Peyer's patch (tissue), 4 donors: ENCODE results near the gene ZNF74. TPM values are rescaled to one million over a fixed set of nuclear protein-coding genes. Genes with fewer than 3 reads are reported as not detected.

Experiments
- DNase-seq, 3 donors: peaks; one replicate each; pipeline ENCODE4 v3.0.0-alpha.2; 2017 to 2019
- H3K27ac ChIP-seq, 4 donors: fragments of 200-600 bp; sonication (generic); one replicate each; pipeline ENCODE4 v1.5.1; 2016 to 2019
- H3K27me3 ChIP-seq, 2 donors: fragments of 200-600 bp; sonication (generic); one replicate each; pipeline ENCODE4 v1.5.1; 2019
- H3K36me3 ChIP-seq, 3 donors: fragments of 200-600 bp; sonication (generic); one replicate each; pipeline ENCODE4 v1.5.1; 2016 to 2019
- H3K4me1 ChIP-seq, 4 donors: fragments of 200-600 bp; sonication (generic); one replicate each; pipeline ENCODE4 v1.5.1; 2016 to 2019
- H3K4me3 ChIP-seq, 4 donors: fragments of 200-600 bp; sonication (generic); 1 replicate in 3 of 4; 2 replicates in 1 of 4; pipeline ENCODE4 v1.5.1; 2016 to 2019; ENCODE audit warnings: mild to moderate bottlenecking in 1 of 4
- H3K9me3 ChIP-seq, 4 donors: fragments of 200-600 bp; sonication (generic); one replicate each; pipeline ENCODE4 v1.5.1; 2016 to 2019; ENCODE audit warnings: mild to moderate bottlenecking in 1 of 4
- CTCF ChIP-seq, 6 experiments: fragments of 450-650 bp in 4 of 6; fragments of 200-600 bp in 2 of 6; sonication (generic) in 1 of 6; IDR thresholded peaks; one replicate each; pipeline ENCODE4 v1.5.1; 2017 to 2019; ENCODE audit warnings: antibody characterized with exemption in 6 of 6, mild to moderate bottlenecking in 3 of 6, moderate library complexity in 1 of 6
- POLR2A ChIP-seq, 2 donors: fragments of 450-650 bp; IDR thresholded peaks; one replicate each; pipeline ENCODE4 v1.5.1; 2017; ENCODE audit warnings: antibody characterized with exemption in 2 of 2, mild to moderate bottlenecking in 2 of 2, moderate library complexity in 2 of 2
- total RNA-seq, 4 donors: library from RNA; depleted of rRNA; stranded (reverse); fragments of >200 nt; gene quantifications; one replicate each; pipeline ENCODE4 v1.1.0, GENCODE V29; 2016

ZNF74 gene
- total RNA-seq, 4 donors from 2014 or later: 2.1 to 12.0 (median 9.3) TPM

GRCh38 chr22:20399866-20400605, 6.1 kb downstream of the ZNF74 start:
- H3K4me1 ChIP-seq: peaks cover 0 to 5% (median 1%) of the 10 kb centered on the region in 4 donors
- DNase-seq: no peak
- no peaks in the 10 kb centered on the region for H3K9me3 ChIP-seq
- no peaks in the 10 kb centered on the region for H3K27me3 ChIP-seq
- TF ChIP-seq CTCF (IDR thresholded peaks at IDR 0.05): no peak
- TF ChIP-seq POLR2A (IDR thresholded peaks at IDR 0.05): no peak
- H3K4me3 ChIP-seq: no peak overlapping the region
- H3K27ac ChIP-seq: no peak overlapping the region
- H3K36me3 ChIP-seq: peaks cover 0 to 5% (median 0%) of the 10 kb centered on the region in 3 donors

GRCh38 chr22:20400606-20401375, 6.8 kb downstream of the ZNF74 start:
- no peaks in the 10 kb centered on the region for H3K27me3 ChIP-seq
- no peak overlapping the region for H3K4me3 ChIP-seq
- no peak overlapping the region for H3K27ac ChIP-seq
- peaks cover 0 to 11% (median 0%) of the 10 kb centered on the region in 3 donors for H3K36me3 ChIP-seq
- H3K4me1 ChIP-seq: peaks cover 0 to 3% (median 0%) of the 10 kb centered on the region in 4 donors
- TF ChIP-seq CTCF (IDR thresholded peaks at IDR 0.05): no peak
- TF ChIP-seq POLR2A (IDR thresholded peaks at IDR 0.05): no peak
- no peaks in the 10 kb centered on the region for H3K9me3 ChIP-seq
- no peak for DNase-seq

- peaks cover 0 to under 1% (median 0%) of the 10 kb centered on the region in 4 donors for H3K4me1 ChIP-seq
- H3K9me3 ChIP-seq: no peaks in the 10 kb centered on the region
- no peaks in the 10 kb centered on the region for H3K27me3 ChIP-seq
- no peak for DNase-seq
- TF ChIP-seq POLR2A (IDR thresholded peaks at IDR 0.05) (no peak), CTCF (IDR thresholded peaks at IDR 0.05) (no peak)
- peaks cover 0 to 18% (median 0%) of the 10 kb centered on the region in 3 donors for H3K36me3 ChIP-seq
- no peak overlapping the region for H3K4me3 ChIP-seq
- no peak overlapping the region for H3K27ac ChIP-seq
Measured at GRCh38 chr22:20401376-20402014, 7.5 kb downstream of the ZNF74 start.

GRCh38 chr22:20402960-20403778, 9.2 kb downstream of the ZNF74 start:
- Histone ChIP-seq H3K4me1 (no peaks in the 10 kb centered on the region), H3K27ac (no peak overlapping the region), H3K9me3 (no peaks in the 10 kb centered on the region), H3K4me3 (no peak overlapping the region), H3K36me3 (peaks cover 0 to 30% (median 0%) of the 10 kb centered on the region in 3 donors), H3K27me3 (no peaks in the 10 kb centered on the region)
- TF ChIP-seq CTCF (IDR thresholded peaks at IDR 0.05): no peak
- TF ChIP-seq POLR2A (IDR thresholded peaks at IDR 0.05): no peak
- DNase-seq: no peak

- no peak for DNase-seq
- no peaks in the 10 kb centered on the region for H3K4me1 ChIP-seq
- no peak overlapping the region for H3K4me3 ChIP-seq
- H3K36me3 ChIP-seq: peaks cover 0 to 30% (median 0%) of the 10 kb centered on the region in 3 donors
- TF ChIP-seq POLR2A (IDR thresholded peaks at IDR 0.05) (no peak), CTCF (IDR thresholded peaks at IDR 0.05) (no peak)
- no peaks in the 10 kb centered on the region for H3K27me3 ChIP-seq
- H3K27ac ChIP-seq: no peak overlapping the region
- H3K9me3 ChIP-seq: no peaks in the 10 kb centered on the region
Measured at GRCh38 chr22:20403779-20404140, 9.8 kb downstream of the ZNF74 start.
